DMS79 treated with DMSO at 0.1 percent for 48 hours (cell line): ENCODE results near the gene TMIGD1.

ENCODE experiments used
- DNase-seq: peaks from one replicate; lab custom pipeline; 2025; lab: John Stamatoyannopoulos, UW

TMIGD1 gene

GRCh38 chr17:30290077-30290476 is 43.8 kb downstream of the TMIGD1 start:
- no peak for DNase-seq

GRCh38 chr17:30279156-30279555 is 54.7 kb downstream of the TMIGD1 start:
- DNase-seq, result no peak

GRCh38 chr17:30278032-30278431 is 55.8 kb downstream of the TMIGD1 start:
- peak; percentile 12 for DNase-seq

GRCh38 chr17:30275911-30276310 is 57.9 kb downstream of the TMIGD1 start:
- no peak for DNase-seq

GRCh38 chr17:30274887-30275286 is 59.0 kb downstream of the TMIGD1 start:
- DNase-seq, result no peak

- no peak for DNase-seq
Measured at GRCh38 chr17:30273373-30273772, 60.5 kb downstream of the TMIGD1 start.

- DNase-seq, result no peak
Measured at GRCh38 chr17:30271102-30271501, 62.8 kb downstream of the TMIGD1 start.

GRCh38 chr17:30267625-30268024 is 66.2 kb downstream of the TMIGD1 start:
- no peak for DNase-seq
